Testis (tissue), 2 donors: ENCODE results near the gene CPO.

Experiments
- CTCF ChIP-seq, 3 experiments: fragments of 450-650 bp in 2 of 3; fragments of 200-600 bp in 1 of 3; sonication (generic) in 1 of 3; IDR thresholded peaks; one replicate each; pipeline ENCODE4 v1.5.1; 2016 to 2019; ENCODE audit warnings: antibody characterized with exemption in 3 of 3, mild to moderate bottlenecking in 2 of 3, moderate library complexity in 1 of 3
- POLR2A ChIP-seq: fragments of 450-650 bp; IDR thresholded peaks from one replicate; pipeline ENCODE4 v1.6.1; 2017; ENCODE audit warnings: antibody characterized with exemption, mild to moderate bottlenecking, moderate library complexity

DNA sequence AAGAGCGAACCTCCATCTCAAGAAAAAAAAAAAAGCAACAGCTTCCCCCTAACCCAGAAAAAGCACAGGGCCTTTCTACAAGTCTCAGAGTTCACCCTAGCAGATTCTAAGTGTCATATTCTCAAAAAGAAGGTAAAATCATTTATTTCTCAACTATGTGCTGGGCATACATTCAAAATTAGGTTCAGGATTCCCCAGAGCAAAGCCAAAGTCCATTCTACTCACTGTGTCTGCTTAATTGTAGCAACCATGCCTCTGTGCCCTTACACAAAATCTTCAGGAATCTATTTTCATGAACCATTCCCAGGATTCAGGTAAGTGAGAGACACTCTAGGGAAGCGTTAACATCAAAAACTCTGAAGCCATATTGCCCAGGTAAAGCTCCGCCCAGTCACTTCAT is 40.0 kb downstream of the CPO start:
- TF ChIP-seq CTCF (IDR thresholded peaks at IDR 0.05) = no peak
- no peak for TF ChIP-seq POLR2A
